ENCODE results near the gene SPPL2A.

GRCh38 chr15:50712018-50712417 lies 53.5 kb downstream of the SPPL2A start:
- TF ChIP-seq REST (IDR thresholded peaks at IDR 0.05; ENCODE audit: low read depth, low read length) = no peak
- TF ChIP-seq, protein P1, sequence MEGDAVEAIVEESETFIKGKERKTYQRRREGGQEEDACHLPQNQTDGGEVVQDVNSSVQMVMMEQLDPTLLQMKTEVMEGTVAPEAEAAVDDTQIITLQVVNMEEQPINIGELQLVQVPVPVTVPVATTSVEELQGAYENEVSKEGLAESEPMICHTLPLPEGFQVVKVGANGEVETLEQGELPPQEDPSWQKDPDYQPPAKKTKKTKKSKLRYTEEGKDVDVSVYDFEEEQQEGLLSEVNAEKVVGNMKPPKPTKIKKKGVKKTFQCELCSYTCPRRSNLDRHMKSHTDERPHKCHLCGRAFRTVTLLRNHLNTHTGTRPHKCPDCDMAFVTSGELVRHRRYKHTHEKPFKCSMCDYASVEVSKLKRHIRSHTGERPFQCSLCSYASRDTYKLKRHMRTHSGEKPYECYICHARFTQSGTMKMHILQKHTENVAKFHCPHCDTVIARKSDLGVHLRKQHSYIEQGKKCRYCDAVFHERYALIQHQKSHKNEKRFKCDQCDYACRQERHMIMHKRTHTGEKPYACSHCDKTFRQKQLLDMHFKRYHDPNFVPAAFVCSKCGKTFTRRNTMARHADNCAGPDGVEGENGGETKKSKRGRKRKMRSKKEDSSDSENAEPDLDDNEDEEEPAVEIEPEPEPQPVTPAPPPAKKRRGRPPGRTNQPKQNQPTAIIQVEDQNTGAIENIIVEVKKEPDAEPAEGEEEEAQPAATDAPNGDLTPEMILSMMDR (IDR thresholded peaks at IDR 0.05) = no peak
- TF ChIP-seq YY1 (IDR thresholded peaks at IDR 0.05; ENCODE audit: low read depth) = no peak
- no peak for TF ChIP-seq FOSL2 (IDR thresholded peaks at IDR 0.05; ENCODE audit: borderline replicate concordance, low read depth)
- TF ChIP-seq RAD21 (IDR thresholded peaks at IDR 0.05; ENCODE audit: low read length) = no peak
- no peak for TF ChIP-seq FOXM1 (IDR thresholded peaks at IDR 0.05; ENCODE audit: low read depth)
- TF ChIP-seq FOXJ3 (CRISPR knock-in tag; IDR thresholded peaks at IDR 0.05) = no peak
- TF ChIP-seq EZH2phosphoT487 (IDR thresholded peaks at IDR 0.05; ENCODE audit: borderline replicate concordance, low read depth) = no peak
- TF ChIP-seq TAF1 (IDR thresholded peaks at IDR 0.05; ENCODE audit: borderline replicate concordance, low read depth, low read length) = no peak
- TF ChIP-seq, protein P2, sequence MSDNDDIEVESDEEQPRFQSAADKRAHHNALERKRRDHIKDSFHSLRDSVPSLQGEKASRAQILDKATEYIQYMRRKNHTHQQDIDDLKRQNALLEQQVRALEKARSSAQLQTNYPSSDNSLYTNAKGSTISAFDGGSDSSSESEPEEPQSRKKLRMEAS (IDR thresholded peaks at IDR 0.05; ENCODE audit: low read depth) = no peak
- no peak for TF ChIP-seq RCOR1 (IDR thresholded peaks at IDR 0.05; ENCODE audit: low read length)
- TF ChIP-seq GABPA (IDR thresholded peaks at IDR 0.05; ENCODE audit: low read depth) = no peak

Measured in SK-N-SH (cell line).